GM12878 (cell line): ENCODE data around the gene SLC36A3. TPM values are rescaled to one million over a fixed set of nuclear protein-coding genes. Genes with fewer than 3 reads are reported as not detected.

ENCODE experiments used
- ATAC-seq: fragments of 200-7000 bp; cut with Tn5 transposase; 3 replicates; pipeline ENCODE4 v1.9.1; 2020; ENCODE audit warnings: mild to moderate bottlenecking, moderate library complexity
- BruUV-seq: library from RNA; stranded (reverse); fragments of 400-500 nt; replicated peaks from 2 replicates; lab custom pipeline; 2021; lab: Mats Ljungman, UMichigan
- CTCF ChIA-PET: fragments of 300-600 bp; sonication (Branson Sonifier 250); formaldehyde crosslinking; extraction: SDS; loops from one replicate; lab custom pipeline; 2021; ENCODE audit warnings: inconsistent platforms; lab: Yijun Ruan, JAX
- POLR2A ChIA-PET: fragments of 350-600 bp; formaldehyde crosslinking; extraction: SDS; loops from one replicate; lab custom pipeline; 2021; ENCODE audit warnings: inconsistent platforms; lab: Charles Lee
- RAD21 ChIA-PET: fragments of 300-600 bp; sonication (Branson Sonifier 250); formaldehyde crosslinking; loops from one replicate; lab custom pipeline; 2023; ENCODE audit warnings: antibody characterized with exemption; ENCODE audit not compliant: unreplicated experiment; lab: Charles Lee
- SMC1A ChIA-PET: fragments of 300-600 bp; sonication (Branson Sonifier 250); formaldehyde crosslinking; loops from one replicate; lab custom pipeline; 2023; ENCODE audit not compliant: unreplicated experiment, uncharacterized antibody; lab: Charles Lee
- DNase-seq: peaks from one replicate; pipeline ENCODE4 v3.0.0-alpha.2; 2011; ENCODE audit warnings: low read depth, low spot score
- FAIRE-seq: peaks from 3 replicates; lab custom pipeline; 2011; peaks lifted over from hg19 to GRCh38; lab: Jason Lieb, UNC
- H2AFZ ChIP-seq: 2 replicates; pipeline ENCODE4 v1.6.0; 2011; ENCODE audit warnings: low read depth, low read length, control low read depth; ENCODE audit not compliant: control insufficient read depth
- H3K27ac ChIP-seq: 2 replicates; pipeline ENCODE4 v1.5.1; 2011; ENCODE audit warnings: control low read depth; ENCODE audit not compliant: control insufficient read depth, insufficient read depth
- H3K27me3 ChIP-seq, 2 experiments: replicated peaks in 1 of 2; 2 replicates each; pipeline versions ENCODE4 v1.6.0 to v1.6.1; 2011; ENCODE audit warnings: low read length in 1 of 2; ENCODE audit not compliant: control insufficient read depth in 2 of 2, insufficient read depth in 2 of 2
- H3K36me3 ChIP-seq, 2 experiments: 2 replicates each; pipeline ENCODE4 v1.5.1; 2011; ENCODE audit warnings: low read length in 1 of 2; ENCODE audit not compliant: control insufficient read depth in 2 of 2, insufficient read depth in 2 of 2
- H3K4me1 ChIP-seq: 2 replicates; pipeline ENCODE4 v1.6.1; 2011; ENCODE audit warnings: mild to moderate bottlenecking, low read length, moderate library complexity, mixed read lengths; ENCODE audit not compliant: control insufficient read depth, insufficient read depth
- H3K4me2 ChIP-seq: 2 replicates; pipeline ENCODE4 v1.6.0; 2011; ENCODE audit warnings: control low read depth; ENCODE audit not compliant: control insufficient read depth, insufficient read depth
- H3K4me3 ChIP-seq: fragments of 200-600 bp; sonication (generic); 2 replicates; pipeline ENCODE4 v1.5.1; 2016
- H3K79me2 ChIP-seq: 2 replicates; pipeline ENCODE4 v1.6.0; 2011; ENCODE audit warnings: low read length; ENCODE audit not compliant: control insufficient read depth, insufficient read depth
- H3K9ac ChIP-seq: 2 replicates; pipeline ENCODE4 v1.8.0; 2011; ENCODE audit warnings: low read length, control low read depth, mixed read lengths; ENCODE audit not compliant: control insufficient read depth, insufficient read depth
- H3K9me3 ChIP-seq: replicated peaks from 3 replicates; pipeline ENCODE4 v1.5.1; 2011; ENCODE audit warnings: mild to moderate bottlenecking, low read length; ENCODE audit not compliant: control insufficient read depth, insufficient read depth
- H4K20me1 ChIP-seq: 2 replicates; pipeline ENCODE4 v1.6.0; 2011; ENCODE audit not compliant: control insufficient read depth, insufficient read depth
- EP300 ChIP-seq, 2 experiments: fragments of 150-350 bp in 1 of 2; IDR thresholded peaks; 2 replicates each; pipeline ENCODE4 v1.6.1; 2011 to 2012; ENCODE audit warnings: low read depth in 2 of 2, low read length in 2 of 2, borderline replicate concordance in 1 of 2, improper control_type of control experiment in 1 of 2, inconsistent platforms in 1 of 2; ENCODE audit not compliant: control insufficient read depth in 1 of 2
- ESRRA ChIP-seq: IDR thresholded peaks from 2 replicates; pipeline ENCODE4 v1.6.1; 2012; ENCODE audit warnings: mild to moderate bottlenecking, low read length, improper control_type of control experiment
- HDGF ChIP-seq: fragments of 450-650 bp; IDR thresholded peaks from 2 replicates; pipeline ENCODE4 v1.6.1; 2016; ENCODE audit warnings: antibody characterized with exemption
- IRF3 ChIP-seq: fragments of 450-650 bp; IDR thresholded peaks from 2 replicates; pipeline ENCODE4 v1.6.1; 2014; ENCODE audit warnings: mild to moderate bottlenecking
- JUNB ChIP-seq: IDR thresholded peaks from 2 replicates; pipeline ENCODE4 v1.6.1; 2016; ENCODE audit warnings: antibody characterized with exemption, mild to moderate bottlenecking
- MEF2B ChIP-seq: fragments of 450-650 bp; IDR thresholded peaks from 2 replicates; pipeline ENCODE4 v1.6.1; 2018; ENCODE audit warnings: mild to moderate bottlenecking, moderate library complexity; ENCODE audit not compliant: partially characterized antibody, poor library complexity, severe bottlenecking
- NFXL1 ChIP-seq: fragments of 450-650 bp; IDR thresholded peaks from 2 replicates; pipeline ENCODE4 v1.6.1; 2017; ENCODE audit warnings: antibody characterized with exemption, mild to moderate bottlenecking, borderline replicate concordance
- RELB ChIP-seq: fragments of 450-650 bp; IDR thresholded peaks from 2 replicates; pipeline ENCODE4 v1.6.1; 2017; ENCODE audit warnings: low read depth, mild to moderate bottlenecking, moderate library complexity
- SMAD5 ChIP-seq: IDR thresholded peaks from 2 replicates; pipeline ENCODE4 v1.6.1; 2016; ENCODE audit warnings: antibody characterized with exemption, low read depth
- SP1 ChIP-seq: IDR thresholded peaks from one replicate; pipeline ENCODE4 v1.6.1; 2011; ENCODE audit warnings: low read depth, low read length
- SREBF2 ChIP-seq: IDR thresholded peaks from 2 replicates; pipeline ENCODE4 v1.6.1; 2012; ENCODE audit warnings: mild to moderate bottlenecking, low read length
- TAF1 ChIP-seq: IDR thresholded peaks from 2 replicates; pipeline ENCODE4 v1.6.1; 2011; ENCODE audit warnings: mild to moderate bottlenecking, low read depth, low read length, borderline replicate concordance
- YY1 ChIP-seq: IDR thresholded peaks from 2 replicates; pipeline ENCODE4 v1.6.1; 2011; ENCODE audit warnings: low read depth, mild to moderate bottlenecking, low read length
- ZNF687 ChIP-seq: fragments of 450-650 bp; IDR thresholded peaks from 2 replicates; pipeline ENCODE4 v1.6.1; 2017; ENCODE audit warnings: mild to moderate bottlenecking, moderate library complexity
- WGBS: methylation state at CpG from one replicate; pipeline ENCODE4 v1.1.6; 2016; ENCODE audit warnings: low lambda C conversion rate; ENCODE audit not compliant: insufficient replicate concordance, insufficient coverage; ENCODE audit errors: missing lambda C conversion rate; 5-methylcytosine and 5-hydroxymethylcytosine counted together
- in situ Hi-C: fragments of 300-500 bp; cut with MboI; formaldehyde crosslinking; loops from 9 replicates; pipeline ENCODE4 v1.14.3; 2018; ENCODE audit warnings: mixed read lengths
- intact Hi-C: fragments of 100-400 bp; cut with micrococcal nuclease; formaldehyde crosslinking; loops from one replicate; pipeline ENCODE4 v1.14.2; 2022; ENCODE audit not compliant: unreplicated experiment
- polyA plus RNA-seq, 11 experiments: library from polyadenylated mRNA; depleted of rRNA in 4 of 11; unstranded in 6 of 11; stranded (reverse) in 5 of 11; fragments of >200 nt; fragmentation: Nextera tagmentation in 4 of 11; fragmentation: Illumina TruSeq in 1 of 11; extraction: Ambion mirVana in 4 of 11; extraction: Trizol in 1 of 11; gene quantifications; 1 replicate in 1 of 11; 2 replicates in 10 of 11; pipeline versions ENCODE4 v1.2.1 to v1.2.3, GENCODE V29; 2011 to 2016; ENCODE audit warnings: inconsistent platforms in 2 of 11, missing spikeins in 2 of 11, low read depth in 1 of 11
- total RNA-seq, 4 experiments: library from RNA; depleted of rRNA in 3 of 4; stranded (reverse); fragments of >200 nt in 3 of 4; fragmentation: Illumina TruSeq in 1 of 4; extraction: Trizol in 1 of 4; gene quantifications; 2 replicates each; pipeline versions ENCODE4 v1.2.1 to v1.2.3, GENCODE V29; 2013 to 2021

Gene SLC36A3
- total and polyA plus RNA-seq, 10 of the 15 experiments (the other 5 are each of a cell fraction or from before 2014, with no cell fraction given): 0.03 TPM; not detected in 9

GRCh38 chr5:151252762-151253604, 50.6 kb downstream of the SLC36A3 start, which contains the start of gene GM2A:
GM2A (plus strand) TSS chr5:151253185; CDS start chr5:151253217, 32 bp downstream.
- no peaks in the 10 kb centered on the region for H3K9me3 ChIP-seq
- ChIA-PET CTCF (interaction anchor here (0.6 to 6.2 kb wide), 16 partner anchors 13 to 527 kb away, joined by 3 to 62 read pairs (median 4); partner anchors contain the start of genes CCDC69 and DCTN4), POLR2A (interaction anchor here (0.6 to 8.5 kb wide), 23 partner anchors 9 to 1179 kb away, joined by 3 to 216 read pairs (median 4); partner anchors contain the start of genes ANXA6 and CCDC69), SMC1A (interaction anchor here (0.6 to 10.0 kb wide), 19 partner anchors 10 to 519 kb away, joined by 3 to 227 read pairs (median 5); partner anchors contain the start of genes CCDC69 and G3BP1), RAD21 (interaction anchor here (0.7 to 9.4 kb wide), 29 partner anchors 12 to 818 kb away, joined by 3 to 156 read pairs (median 4); partner anchors contain the start of genes CCDC69 and SLC36A1)
- no peaks in the 10 kb centered on the region for H4K20me1 ChIP-seq
- H3K9ac ChIP-seq: peak within 1 kb of the TSS; percentile 75
- H3K27me3 ChIP-seq: no peaks in the 10 kb centered on the region
- peak within 1 kb of the TSS; percentile 69 for H3K27ac ChIP-seq
- FAIRE-seq: peak; percentile 82
- peaks cover 50% of the 10 kb centered on the region for H3K79me2 ChIP-seq
- intact Hi-C loops (loop anchor here (1.0 to 10.0 kb wide), 5 partner anchors 15 to 519 kb away; partner anchors contain the start of genes ANXA6 and G3BP1), in situ Hi-C loops (no loop called here)
- peak; percentile 81 for ATAC-seq
- peaks cover 25% of the 10 kb centered on the region for H3K4me1 ChIP-seq
- H3K4me3 ChIP-seq: peak within 1 kb of the TSS; percentile 98
- H3K4me2 ChIP-seq: peak within 1 kb of the TSS; percentile 72
- H3K36me3 ChIP-seq: no peaks in the 10 kb centered on the region
- BruUV-seq: TSS peak; percentile 82
- WGBS: 1% methylated on average over 33 of the region's 52 CpGs
- DNase-seq: peak; percentile 98
- peak within 1 kb of the TSS; percentile 88 for H2AFZ ChIP-seq
- TF ChIP-seq NFXL1: no peak
- no peak for TF ChIP-seq MEF2B
- TF ChIP-seq IRF3: peak; percentile 71; the same call in 1 of the 2 replicates
- TF ChIP-seq RELB: 0 out of 2 replicates have a peak, but pooled peaks have one; percentile 27
- peak; percentile 76; the same call in 1 of the 2 replicates for TF ChIP-seq SMAD5
- no peak for TF ChIP-seq EP300 (IDR thresholded peaks at IDR 0.05; ENCODE audit: borderline replicate concordance in 1 of 2, control insufficient read depth in 1 of 2, low read depth in 2 of 2, low read length in 2 of 2)
- peak; percentile 80 for TF ChIP-seq SP1
- no peak for TF ChIP-seq JUNB
- TF ChIP-seq ESRRA: no peak
- TF ChIP-seq YY1: peak; percentile 37; the same call in 1 of the 2 replicates
- TF ChIP-seq SREBF2: no peak
- peak; percentile 83 for TF ChIP-seq HDGF
- TF ChIP-seq ZNF687: peak; percentile 12; the same call in 1 of the 2 replicates
- peak; percentile 66; the same call in 1 of the 2 replicates for TF ChIP-seq TAF1
